ENCODE data around the gene DPF3.

GRCh38 chr14:72864712-72865365, 29.1 kb downstream of the DPF3 start:
- TF ChIP-seq GATA3 (IDR thresholded peaks at IDR 0.05; ENCODE audit: low read depth, low read length) (no peak), GATA2 (IDR thresholded peaks at IDR 0.05; ENCODE audit: low read depth, low read length) (no peak)
